GM23338 (cell line): ENCODE data around the gene SMG7. TPM values are rescaled to one million over a fixed set of nuclear protein-coding genes. Genes with fewer than 3 reads are reported as not detected.

Experiments
- ATAC-seq: fragments of 200-7000 bp; cut with Tn5 transposase; 3 replicates; pipeline ENCODE4 v1.9.1; 2020
- DNase-seq: peaks from one replicate; pipeline ENCODE4 v3.0.0-alpha.2; 2015; ENCODE audit warnings: low spot score
- H2AFZ ChIP-seq: fragments of 200-600 bp; sonication (generic); 2 replicates; pipeline ENCODE4 v1.8.0; 2016; ENCODE audit warnings: antibody characterized with exemption, mild to moderate bottlenecking, moderate library complexity
- H3F3A ChIP-seq: fragments of 200-600 bp; sonication (generic); replicated peaks from 2 replicates; pipeline ENCODE4 v1.8.0; 2017; ENCODE audit warnings: antibody characterized with exemption, mixed run types, low read depth
- H3K27ac ChIP-seq: fragments of 200-600 bp; sonication (generic); 2 replicates; pipeline ENCODE4 v1.6.1; 2016; ENCODE audit warnings: low read depth
- H3K27me3 ChIP-seq: fragments of 200-600 bp; sonication (generic); 2 replicates; pipeline ENCODE4 v1.8.0; 2016; ENCODE audit warnings: mild to moderate bottlenecking, mixed run types, moderate library complexity; ENCODE audit not compliant: insufficient read depth
- H3K36me3 ChIP-seq: fragments of 200-600 bp; sonication (generic); 2 replicates; pipeline ENCODE4 v1.8.0; 2016; ENCODE audit warnings: mild to moderate bottlenecking; ENCODE audit not compliant: insufficient read depth
- H3K4me1 ChIP-seq: fragments of 200-600 bp; sonication (generic); 2 replicates; pipeline ENCODE4 v1.8.0; 2016; ENCODE audit warnings: mild to moderate bottlenecking, moderate library complexity; ENCODE audit not compliant: insufficient read depth
- H3K4me2 ChIP-seq: fragments of 200-600 bp; sonication (generic); 2 replicates; pipeline ENCODE4 v1.7.1; 2017; ENCODE audit warnings: mixed run types
- H3K4me3 ChIP-seq: fragments of 200-600 bp; sonication (generic); 2 replicates; pipeline ENCODE4 v1.6.1; 2016; ENCODE audit warnings: mixed run types
- H3K79me2 ChIP-seq: fragments of 200-600 bp; sonication (generic); replicated peaks from 2 replicates; pipeline ENCODE4 v1.8.0; 2017; ENCODE audit warnings: mild to moderate bottlenecking; ENCODE audit not compliant: insufficient read depth
- H3K9me2 ChIP-seq: fragments of 200-600 bp; sonication (generic); 2 replicates; pipeline ENCODE4 v1.8.0; 2017; ENCODE audit not compliant: insufficient read depth
- H4K20me1 ChIP-seq: fragments of 200-600 bp; sonication (generic); replicated peaks from 2 replicates; pipeline ENCODE4 v1.8.0; 2017; ENCODE audit warnings: mild to moderate bottlenecking; ENCODE audit not compliant: insufficient read depth
- H3K27ac Mint-ChIP-seq: 2 replicates; pipeline ENCODE4 v1.8.0; 2020; ENCODE audit warnings: inconsistent platforms, mild to moderate bottlenecking, moderate library complexity, mixed read lengths
- H3K27me3 Mint-ChIP-seq: 3 replicates; pipeline ENCODE4 v1.8.0; 2022; ENCODE audit warnings: low read depth, mild to moderate bottlenecking, moderate library complexity, mixed read lengths, inconsistent platforms; ENCODE audit not compliant: insufficient read depth, poor library complexity
- H3K36me3 Mint-ChIP-seq: 3 replicates; pipeline ENCODE4 v1.8.0; 2021; ENCODE audit warnings: low read depth, mild to moderate bottlenecking, inconsistent platforms, moderate library complexity, mixed read lengths
- H3K4me1 Mint-ChIP-seq: 3 replicates; pipeline ENCODE4 v1.8.0; 2020; ENCODE audit warnings: mild to moderate bottlenecking, inconsistent platforms, mixed read lengths
- H3K4me3 Mint-ChIP-seq: 3 replicates; pipeline ENCODE4 v1.8.0; 2021; ENCODE audit warnings: moderate library complexity, mild to moderate bottlenecking, inconsistent platforms, mixed read lengths
- H3K9me3 Mint-ChIP-seq: 3 replicates; pipeline ENCODE4 v1.8.0; 2020; ENCODE audit warnings: moderate library complexity, mild to moderate bottlenecking, inconsistent platforms, mixed read lengths
- CTCF ChIP-seq, 2 experiments: fragments of 200-600 bp in 1 of 2; sonication (generic) in 1 of 2; conservative IDR thresholded peaks; 2 replicates each; pipeline versions ENCODE4 v1.5.1 to v1.6.1; 2016 to 2017; ENCODE audit warnings: antibody characterized with exemption in 2 of 2, low read depth in 2 of 2, mild to moderate bottlenecking in 2 of 2, moderate library complexity in 1 of 2
- EZH2 ChIP-seq: fragments of 200-600 bp; sonication (generic); IDR thresholded peaks from one replicate; pipeline ENCODE4 v1.8.0; 2017; ENCODE audit warnings: antibody characterized with exemption, mild to moderate bottlenecking, low read depth; ENCODE audit not compliant: unreplicated experiment
- EZH2phosphoT487 ChIP-seq: fragments of 200-600 bp; sonication (generic); IDR thresholded peaks from one replicate; pipeline ENCODE4 v1.8.1; 2018; ENCODE audit warnings: antibody characterized with exemption; ENCODE audit not compliant: unreplicated experiment
- JUNB ChIP-seq: IDR thresholded peaks from one replicate; pipeline ENCODE4 v1.6.1; 2016; ENCODE audit warnings: antibody characterized with exemption; ENCODE audit not compliant: unreplicated experiment
- POLR2AphosphoS5 ChIP-seq: IDR thresholded peaks from 2 replicates; pipeline ENCODE4 v1.6.1; 2016; ENCODE audit warnings: antibody characterized with exemption, low read depth
- REST ChIP-seq: IDR thresholded peaks from one replicate; pipeline ENCODE4 v1.6.1; 2018; ENCODE audit warnings: antibody characterized with exemption; ENCODE audit not compliant: unreplicated experiment
- STAT1 ChIP-seq: IDR thresholded peaks from one replicate; pipeline ENCODE4 v1.6.1; 2016; ENCODE audit warnings: antibody characterized with exemption; ENCODE audit not compliant: unreplicated experiment
- ZNF331 ChIP-seq: fragments of 250-450 bp; sonication (Bioruptor Pico); IDR thresholded peaks from 2 replicates; pipeline ENCODE4 v1.5.0; 2020; ENCODE audit warnings: low read depth, mild to moderate bottlenecking, moderate library complexity
- ZNF462 ChIP-seq: fragments of 250-450 bp; sonication (Bioruptor Pico); IDR thresholded peaks from 2 replicates; pipeline ENCODE4 v1.5.0; 2020; ENCODE audit warnings: mild to moderate bottlenecking, moderate library complexity
- polyA plus RNA-seq: library from polyadenylated mRNA; unstranded; fragments of >200 nt; fragmentation: Nextera tagmentation; extraction: Ambion mirVana; gene quantifications from 2 replicates; pipeline ENCODE4 v1.2.1, GENCODE V29; 2016
- total RNA-seq: library from RNA; depleted of rRNA; stranded (reverse); fragments of >200 nt; shearing (Covaris generic); gene quantifications from 2 replicates; pipeline ENCODE4 v1.2.3, GENCODE V29; 2014

SMG7 gene
- total and polyA plus RNA-seq, 2 experiments from 2014 or later = 33.0 to 79.4 TPM

- TF ChIP-seq ZNF462 (no peak), ZNF331 (no peak), EZH2 (no peak)
Measured at GRCh38 chr1:183590244-183591191, 118.2 kb downstream of the SMG7 start, which contains the start of gene NCF2 (continued).

GRCh38 chr1:183592733-183593132 is 120.4 kb downstream of the SMG7 start:
- Histone ChIP-seq H3K4me1 (peaks cover 20% of the 10 kb centered on the region), H3K9me2 (no peaks in the 10 kb centered on the region), H4K20me1 (no peaks in the 10 kb centered on the region), H3F3A (no peaks in the 10 kb centered on the region), H3K36me3 (no peaks in the 10 kb centered on the region), H3K4me3 (no peak overlapping the region), H3K79me2 (no peaks in the 10 kb centered on the region), H3K4me2 (no peak overlapping the region), H2AFZ (peak overlapping the region; percentile 80; the same call in 1 of the 2 replicates), H3K27ac (no peak overlapping the region), H3K27me3 (no peaks in the 10 kb centered on the region)
- H3K27me3 Mint-ChIP-seq = peaks cover 3% of the 10 kb centered on the region
- DNase-seq = no peak
- peaks cover 20% of the 10 kb centered on the region for H3K4me1 Mint-ChIP-seq
- no peak for ATAC-seq
- H3K27ac Mint-ChIP-seq = no peak overlapping the region
- no peaks in the 10 kb centered on the region; the same call in 2 of the 3 replicates for H3K9me3 Mint-ChIP-seq
- no peaks in the 10 kb centered on the region for H3K36me3 Mint-ChIP-seq
- H3K4me3 Mint-ChIP-seq = no peak overlapping the region
- TF ChIP-seq JUNB (no peak), STAT1 (no peak), CTCF (conservative IDR thresholded peaks at IDR 0.05; ENCODE audit: low read depth in 2 of 2) (no peak), EZH2phosphoT487 (no peak), REST (no peak), POLR2AphosphoS5 (no peak)
